Psoas muscle (tissue), 8 donors: ENCODE measurements around the gene PABPC3. TPM values are rescaled to one million over a fixed set of nuclear protein-coding genes. Genes with fewer than 3 reads are reported as not detected.

Source experiments
- ATAC-seq, 4 donors: fragments of 200-7000 bp; cut with Tn5 transposase; one replicate each; pipeline ENCODE4 v1.9.1; 2020; ENCODE audit warnings: moderate library complexity in 3 of 4, mild to moderate bottlenecking in 2 of 4
- DNase-seq, 2 donors: peaks; one replicate each; pipeline ENCODE4 v3.0.0-alpha.2; 2020
- H3K27ac ChIP-seq: fragments of 200-600 bp; one replicate; pipeline ENCODE4 v1.8.0; 2022
- H3K27me3 ChIP-seq, 3 donors: fragments of 200-600 bp in 1 of 3; one replicate each; pipeline versions ENCODE4 v1.6.1 to v1.8.0; 2013 to 2022; ENCODE audit warnings: low read length in 2 of 3, mild to moderate bottlenecking in 2 of 3, moderate library complexity in 1 of 3; ENCODE audit not compliant: insufficient read depth in 3 of 3
- H3K36me3 ChIP-seq, 2 donors: fragments of 200-600 bp in 1 of 2; one replicate each; pipeline versions ENCODE4 v1.6.1 to v1.8.0; 2013 to 2022; ENCODE audit warnings: low read depth in 1 of 2, mild to moderate bottlenecking in 1 of 2, moderate library complexity in 1 of 2; ENCODE audit not compliant: insufficient read depth in 1 of 2
- H3K4me1 ChIP-seq: fragments of 200-600 bp; one replicate; pipeline ENCODE4 v1.8.0; 2022
- H3K4me3 ChIP-seq: fragments of 200-600 bp; one replicate; pipeline ENCODE4 v1.8.0; 2022; ENCODE audit warnings: mild to moderate bottlenecking
- H3K9me3 ChIP-seq: fragments of 200-600 bp; one replicate; pipeline ENCODE4 v1.8.0; 2022
- WGBS, 3 donors: extraction: QIAGEN DNeasy Blood & Tissue Kit; methylation state at CpG; one replicate each; pipeline versions ENCODE4 v1.1.6 to v1.1.7; 2013; 5-methylcytosine and 5-hydroxymethylcytosine counted together
- intact Hi-C, 2 donors: fragments of 100-400 bp; cut with DNase I; formaldehyde crosslinking; loops; one replicate each; pipeline versions ENCODE4 v1.11.0 to v1.14.2; 2022
- polyA plus RNA-seq, 3 donors: library from polyadenylated mRNA; stranded (reverse); fragments of 200-250 nt; gene quantifications; one replicate each; pipeline ENCODE4 v1.2.3, GENCODE V29; 2013
- total RNA-seq, 4 donors: library from RNA; stranded (reverse); fragmentation: NEBNext Ultra II Directional in 2 of 4; extraction: Animal tissue kit (Norgen Biotek cat#: 25700) in 2 of 4; gene quantifications; one replicate each; pipeline versions ENCODE4 v1.2.1 to v1.2.4, GENCODE V29; 2021 to 2023
- TF ChIP-seq, protein P1 (sequence below): fragments of 200-600 bp; IDR thresholded peaks from one replicate; pipeline ENCODE4 v1.8.0; 2022; ENCODE audit warnings: antibody characterized with exemption
- donor health status: healthy with polysubstance abuse.
- donor health status: DM: no; HTN: no; CAD: no; lungs with moderate emphysema.
- donor health status: Bipolar disorder and iron deficiency.
- donor health status: healthy.
- donor health status: DM: yes; HTN: yes; CAD: no.
- donor health status: DM: no; HTN: no; CAD: no.
- donor health status: DM: no; HTN: no; CAD: no.
- donor health status: DM: yes; HTN: yes; CAD: no.

Gene PABPC3
- total and polyA plus RNA-seq, 7 donors = 0.01 to 0.11 (median 0.04) TPM; not detected in 2

DNA sequence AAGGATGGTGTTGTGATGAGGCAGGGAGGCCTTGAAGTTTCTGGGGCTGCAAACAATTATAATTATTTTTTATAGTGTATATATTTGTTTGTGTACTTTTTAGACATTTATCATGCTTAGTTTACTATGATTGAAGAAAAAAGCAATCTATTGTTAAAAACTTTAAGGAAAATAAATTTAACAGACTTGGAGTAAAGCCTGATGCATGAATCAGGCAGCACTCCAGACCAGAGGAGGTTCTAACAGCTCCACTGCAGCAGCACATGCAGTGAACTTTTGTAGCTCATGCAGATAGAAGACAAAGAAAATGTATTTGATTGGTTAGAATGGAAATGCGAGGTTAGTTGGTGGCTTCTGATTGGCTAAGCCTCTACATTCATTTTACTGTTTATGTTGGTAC, 36.8 kb upstream of the PABPC3 start:
- 76 to 89% (median 81%) methylated on average over 1 of the region's 1 CpG for WGBS, 3 donors
- no peaks in the 10 kb centered on the region for H3K36me3 ChIP-seq

DNA sequence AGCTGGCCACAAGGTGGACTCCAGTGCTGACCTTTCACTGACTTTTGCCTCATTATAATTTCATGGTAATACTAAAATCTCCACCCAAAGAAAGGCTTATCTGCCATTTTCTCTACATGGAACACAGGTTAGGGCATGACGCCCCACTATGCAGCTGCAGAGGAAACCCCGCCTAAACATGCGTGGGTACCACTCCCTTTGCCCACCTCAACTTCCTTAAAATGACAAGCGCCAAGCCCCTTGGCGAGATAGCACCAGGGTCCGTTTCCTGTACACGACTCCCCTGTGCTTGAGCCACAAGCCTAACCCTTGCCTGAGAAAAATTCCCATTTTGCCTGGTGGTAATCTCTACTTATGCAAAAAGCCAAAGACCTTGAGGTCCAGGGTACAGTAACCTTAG, 36.0 kb upstream of the PABPC3 start:
- H3K4me1 ChIP-seq = no peaks in the 10 kb centered on the region
- no peaks in the 10 kb centered on the region for H3K9me3 ChIP-seq
- no peak overlapping the region for H3K27ac ChIP-seq
- H3K36me3 ChIP-seq = no peaks in the 10 kb centered on the region
- no peak for DNase-seq
- no peak overlapping the region for H3K4me3 ChIP-seq
- TF ChIP-seq, protein P1, sequence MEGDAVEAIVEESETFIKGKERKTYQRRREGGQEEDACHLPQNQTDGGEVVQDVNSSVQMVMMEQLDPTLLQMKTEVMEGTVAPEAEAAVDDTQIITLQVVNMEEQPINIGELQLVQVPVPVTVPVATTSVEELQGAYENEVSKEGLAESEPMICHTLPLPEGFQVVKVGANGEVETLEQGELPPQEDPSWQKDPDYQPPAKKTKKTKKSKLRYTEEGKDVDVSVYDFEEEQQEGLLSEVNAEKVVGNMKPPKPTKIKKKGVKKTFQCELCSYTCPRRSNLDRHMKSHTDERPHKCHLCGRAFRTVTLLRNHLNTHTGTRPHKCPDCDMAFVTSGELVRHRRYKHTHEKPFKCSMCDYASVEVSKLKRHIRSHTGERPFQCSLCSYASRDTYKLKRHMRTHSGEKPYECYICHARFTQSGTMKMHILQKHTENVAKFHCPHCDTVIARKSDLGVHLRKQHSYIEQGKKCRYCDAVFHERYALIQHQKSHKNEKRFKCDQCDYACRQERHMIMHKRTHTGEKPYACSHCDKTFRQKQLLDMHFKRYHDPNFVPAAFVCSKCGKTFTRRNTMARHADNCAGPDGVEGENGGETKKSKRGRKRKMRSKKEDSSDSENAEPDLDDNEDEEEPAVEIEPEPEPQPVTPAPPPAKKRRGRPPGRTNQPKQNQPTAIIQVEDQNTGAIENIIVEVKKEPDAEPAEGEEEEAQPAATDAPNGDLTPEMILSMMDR = no peak
- intact Hi-C loops = no loop called here
- H3K27me3 ChIP-seq = no peaks in the 10 kb centered on the region
- 72 to 84% (median 81%) methylated on average over 7 of the region's 7 CpGs for WGBS, 3 donors
- ATAC-seq = no peak

More for the DNA sequence above, 36.8 kb upstream of the PABPC3 start:
- intact Hi-C loops = no loop called here
- ATAC-seq (no peak), DNase-seq (no peak)
- Histone ChIP-seq H3K9me3 (no peaks in the 10 kb centered on the region), H3K27ac (no peak overlapping the region), H3K4me3 (no peak overlapping the region), H3K4me1 (no peaks in the 10 kb centered on the region), H3K27me3 (no peaks in the 10 kb centered on the region)
- TF ChIP-seq, protein P1 = no peak

DNA sequence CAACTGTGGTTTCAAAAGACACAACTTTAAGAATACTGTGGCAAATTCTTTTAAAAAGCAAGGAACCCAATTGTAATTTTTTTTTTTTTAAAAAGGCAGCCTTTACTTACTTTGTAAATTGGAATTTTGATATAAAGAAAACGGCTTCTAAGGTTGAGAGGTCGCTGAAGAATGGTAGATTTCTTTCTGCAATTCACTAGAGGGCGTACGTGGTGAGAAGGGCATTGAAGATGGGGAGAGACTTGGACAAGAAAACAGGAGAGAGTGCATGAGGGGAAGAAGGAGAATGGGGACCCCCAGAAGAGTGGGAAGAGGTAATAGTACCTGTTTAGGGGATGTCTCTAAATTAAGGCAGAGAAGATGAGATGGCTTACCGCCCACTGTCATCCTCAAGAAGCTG, 33.5 kb upstream of the PABPC3 start:
- Histone ChIP-seq H3K4me3 (no peak overlapping the region), H3K36me3 (no peaks in the 10 kb centered on the region), H3K9me3 (no peaks in the 10 kb centered on the region), H3K4me1 (no peaks in the 10 kb centered on the region), H3K27ac (no peak overlapping the region), H3K27me3 (no peaks in the 10 kb centered on the region)
- TF ChIP-seq, protein P1 = no peak
- intact Hi-C loops = no loop called here
- ATAC-seq = no peak
- 65 to 72% (median 68%) methylated on average over 5 of the region's 5 CpGs for WGBS, 3 donors
- DNase-seq = no peak

DNA sequence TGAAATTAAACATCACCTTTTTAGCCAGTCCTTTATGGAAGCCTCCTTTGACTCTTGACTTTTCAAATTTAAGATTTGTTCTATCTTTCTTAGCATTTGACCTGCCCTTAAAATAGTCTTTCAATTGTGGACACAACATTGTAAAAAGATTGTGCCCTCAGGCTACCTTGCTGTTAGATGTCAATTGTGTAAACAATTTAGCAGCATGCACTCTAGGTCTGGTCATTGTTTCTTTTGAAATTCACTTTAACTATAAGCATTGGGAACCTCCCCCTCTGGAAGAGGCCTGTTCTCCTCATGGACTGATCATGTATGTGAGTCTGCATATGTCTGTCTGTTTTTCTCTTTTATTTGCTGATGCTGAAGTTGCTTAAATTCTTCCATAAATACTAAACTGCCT, 31.5 kb upstream of the PABPC3 start:
- ATAC-seq (no peak), DNase-seq (no peak)
- Histone ChIP-seq H3K36me3 (no peaks in the 10 kb centered on the region), H3K27me3 (no peaks in the 10 kb centered on the region), H3K27ac (no peak overlapping the region), H3K9me3 (no peaks in the 10 kb centered on the region), H3K4me3 (no peak overlapping the region), H3K4me1 (no peaks in the 10 kb centered on the region)
- TF ChIP-seq, protein P1 = no peak
- intact Hi-C loops = no loop called here

DNA sequence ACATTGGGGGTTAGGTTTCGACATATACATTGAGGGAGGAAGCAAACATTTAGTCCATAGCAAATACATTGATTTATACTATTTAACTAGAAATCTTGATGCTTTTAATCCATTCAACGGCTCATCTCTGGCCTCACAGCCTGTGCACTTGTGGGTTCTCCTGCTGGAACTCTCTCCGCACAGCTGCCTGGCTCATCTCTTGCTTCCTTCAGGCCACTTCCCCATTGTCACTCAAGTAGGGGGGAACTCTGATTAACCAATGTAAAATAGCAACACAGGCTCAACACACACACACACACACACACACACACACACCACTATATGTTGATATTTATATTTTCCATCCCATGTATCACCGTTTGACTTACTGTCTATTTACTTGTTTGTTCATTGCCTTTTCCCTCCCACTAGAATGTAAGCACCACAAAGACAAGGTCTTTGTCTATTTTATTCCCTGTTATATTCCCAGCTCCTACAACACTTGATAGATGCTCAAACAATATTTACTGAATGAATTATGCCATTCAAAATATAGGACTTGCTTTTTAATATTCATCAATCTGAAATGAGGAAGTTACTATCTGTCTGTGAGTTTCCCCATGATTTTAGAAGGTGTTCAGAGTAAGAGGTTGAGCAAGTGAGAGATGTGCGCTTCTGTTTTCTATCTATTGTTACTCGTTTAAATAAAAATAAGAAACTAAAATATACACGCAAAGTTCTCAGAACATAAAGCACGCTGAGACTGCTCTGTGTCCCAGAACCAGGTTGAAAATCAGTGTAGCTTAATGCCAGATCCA, 29.8 kb upstream of the PABPC3 start:
- no peaks in the 10 kb centered on the region for H3K27me3 ChIP-seq
- WGBS, 3 donors = 76 to 84% (median 79%) methylated on average over 8 of the region's 8 CpGs
- H3K4me1 ChIP-seq = no peaks in the 10 kb centered on the region
- no peak for DNase-seq
- no peak overlapping the region for H3K27ac ChIP-seq
- intact Hi-C loops = no loop called here
- H3K9me3 ChIP-seq = no peaks in the 10 kb centered on the region
- no peak for ATAC-seq
- TF ChIP-seq, protein P1 = no peak
- no peaks in the 10 kb centered on the region for H3K36me3 ChIP-seq
- no peak overlapping the region for H3K4me3 ChIP-seq
